ENCODE data around the gene CD164L2. TPM values are rescaled to one million over a fixed set of nuclear protein-coding genes. Genes with fewer than 3 reads are reported as not detected.
"Not testable (repeated sequence)": the region's sequence is repeated elsewhere in the genome, so short reads cannot be mapped to it uniquely, and the experiment has no call there.

Gene CD164L2
- total RNA-seq, 2 experiments from 2014 or later: not detected

GRCh38 chr1:27418326-27419185 is 35.4 kb upstream of the CD164L2 start:
- DNase-seq: peak; percentile 79
- CTCF ChIA-PET: interaction anchor here (0.7 to 8.2 kb wide), 5 partner anchors 11 to 189 kb away, joined by 3 to 61 read pairs (median 4); no protein-coding TSS in a partner anchor
- Mint-ChIP-seq H3K4me1 (peaks cover 51% of the 10 kb centered on the region), H3K9me3 (ENCODE audit: low read depth) (no peaks in the 10 kb centered on the region), H3K4me3 (peak overlapping the region; percentile 15), H3K36me3 (ENCODE audit: low read depth) (peaks cover 44% of the 10 kb centered on the region), H3K27ac (peak overlapping the region; percentile 89), H3K27me3 (no peaks in the 10 kb centered on the region)
- peak; percentile 90 for ATAC-seq
- POLR2A ChIA-PET: interaction anchor here (0.6 kb wide), 2 partner anchors 17 to 23 kb away, joined by 3 to 4 read pairs; no protein-coding TSS in a partner anchor
- intact Hi-C loops (cut with DNase I, micrococcal nuclease): loop anchor here in 1 of 2 experiments (1.0 to 2.0 kb wide), 2 partner anchors 27 to 104 kb away; no protein-coding TSS in a partner anchor

- ChIA-PET CTCF (interaction anchor here (0.9 to 8.2 kb wide), 6 partner anchors 11 to 190 kb away, joined by 4 to 61 read pairs (median 5); no protein-coding TSS in a partner anchor), POLR2A (interaction anchor here (0.6 kb wide), 1 partner anchor 17 kb away, joined by 3 read pairs; no protein-coding TSS in a partner anchor)
- peaks cover 50% of the 10 kb centered on the region for H3K36me3 Mint-ChIP-seq (ENCODE audit: low read depth)
- H3K4me3 Mint-ChIP-seq: no peak overlapping the region
- ATAC-seq (no peak), DNase-seq (no peak)
- peaks cover 47% of the 10 kb centered on the region for H3K4me1 Mint-ChIP-seq
- intact Hi-C loops (cut with DNase I, micrococcal nuclease): loop anchor here (1.0 to 2.0 kb wide), 5 partner anchors 28 to 245 kb away; no protein-coding TSS in a partner anchor
- H3K9me3 Mint-ChIP-seq (ENCODE audit: low read depth): no peaks in the 10 kb centered on the region
- no peaks in the 10 kb centered on the region for H3K27me3 Mint-ChIP-seq
- peak overlapping the region; percentile 89 for H3K27ac Mint-ChIP-seq
These were observed 34.6 kb upstream of the CD164L2 start for GRCh38 chr1:27417713-27418112.

- H3K4me1 Mint-ChIP-seq: peaks cover 40% of the 10 kb centered on the region
- intact Hi-C loops (cut with DNase I, micrococcal nuclease): loop anchor here (1.0 to 2.0 kb wide), 6 partner anchors 72 to 246 kb away; partner anchors contain the start of gene WASF2 (in 1 of the 2)
- H3K4me3 Mint-ChIP-seq: no peak overlapping the region
- no peaks in the 10 kb centered on the region for H3K27me3 Mint-ChIP-seq
- ATAC-seq (peak; percentile 64), DNase-seq (peak; percentile 69)
- ChIA-PET CTCF (interaction anchor here (0.6 to 8.2 kb wide), 26 partner anchors 13 to 248 kb away, joined by 3 to 61 read pairs (median 4); no protein-coding TSS in a partner anchor), POLR2A (interaction anchor here (0.7 to 1.0 kb wide), 2 partner anchors 72 to 109 kb away, joined by 3 to 4 read pairs; no protein-coding TSS in a partner anchor)
- H3K9me3 Mint-ChIP-seq (ENCODE audit: low read depth): no peaks in the 10 kb centered on the region
- peak overlapping the region; percentile 40 for H3K27ac Mint-ChIP-seq
- peaks cover 52% of the 10 kb centered on the region for H3K36me3 Mint-ChIP-seq (ENCODE audit: low read depth)
These were observed 33.4 kb upstream of the CD164L2 start for GRCh38 chr1:27416387-27417111.

GRCh38 chr1:27414091-27414490 is 31.0 kb upstream of the CD164L2 start:
- POLR2A ChIA-PET: no interaction called here
- peaks cover 28% of the 10 kb centered on the region for H3K4me1 Mint-ChIP-seq
- H3K9me3 Mint-ChIP-seq (ENCODE audit: low read depth): no peaks in the 10 kb centered on the region
- no peak for DNase-seq
- ATAC-seq: no peak
- CTCF ChIA-PET: interaction anchor here (0.6 to 8.2 kb wide), 8 partner anchors 15 to 249 kb away, joined by 3 to 61 read pairs (median 6); no protein-coding TSS in a partner anchor
- no peak overlapping the region for H3K27ac Mint-ChIP-seq
- H3K27me3 Mint-ChIP-seq: no peaks in the 10 kb centered on the region
- no peak overlapping the region for H3K4me3 Mint-ChIP-seq
- H3K36me3 Mint-ChIP-seq (ENCODE audit: low read depth): peaks cover 62% of the 10 kb centered on the region
- intact Hi-C loops (cut with DNase I, micrococcal nuclease): no loop called here

GRCh38 chr1:27413004-27413403 is 29.9 kb upstream of the CD164L2 start:
- Mint-ChIP-seq H3K4me3 (no peak overlapping the region), H3K27me3 (no peaks in the 10 kb centered on the region), H3K9me3 (ENCODE audit: low read depth) (no peaks in the 10 kb centered on the region), H3K27ac (no peak overlapping the region), H3K36me3 (ENCODE audit: low read depth) (peaks cover 64% of the 10 kb centered on the region), H3K4me1 (peaks cover 17% of the 10 kb centered on the region)
- ATAC-seq (no peak), DNase-seq (no peak)
- ChIA-PET CTCF (interaction anchor here (0.7 to 3.9 kb wide), 5 partner anchors 11 to 256 kb away, joined by 3 to 16 read pairs (median 4); no protein-coding TSS in a partner anchor), POLR2A (no interaction called here)
- intact Hi-C loops (cut with DNase I, micrococcal nuclease): no loop called here

- H3K4me1 Mint-ChIP-seq: peaks cover 15% of the 10 kb centered on the region
- intact Hi-C loops (cut with DNase I, micrococcal nuclease): no loop called here
- H3K27ac Mint-ChIP-seq: no peak overlapping the region
- no peak overlapping the region for H3K4me3 Mint-ChIP-seq
- ChIA-PET CTCF (interaction anchor here (0.6 to 1.6 kb wide), 5 partner anchors 12 to 533 kb away, joined by 3 to 4 read pairs (median 3); no protein-coding TSS in a partner anchor), POLR2A (no interaction called here)
- H3K36me3 Mint-ChIP-seq (ENCODE audit: low read depth): peaks cover 65% of the 10 kb centered on the region
- H3K9me3 Mint-ChIP-seq (ENCODE audit: low read depth): no peaks in the 10 kb centered on the region
- no peak for DNase-seq
- H3K27me3 Mint-ChIP-seq: no peaks in the 10 kb centered on the region
- no peak for ATAC-seq
These were observed 29.4 kb upstream of the CD164L2 start for GRCh38 chr1:27412502-27412901.

- peaks cover 53% of the 10 kb centered on the region for H3K36me3 Mint-ChIP-seq (ENCODE audit: low read depth)
- no peaks in the 10 kb centered on the region for H3K27me3 Mint-ChIP-seq
- POLR2A ChIA-PET: no interaction called here
- intact Hi-C loops (cut with DNase I, micrococcal nuclease): no loop called here
- no peak for DNase-seq
- no peak for ATAC-seq
- CTCF ChIA-PET: interaction anchor here (0.7 to 1.6 kb wide), 4 partner anchors 13 to 197 kb away, joined by 3 to 6 read pairs (median 4); no protein-coding TSS in a partner anchor
- H3K27ac Mint-ChIP-seq: no peak overlapping the region
- no peak overlapping the region for H3K4me3 Mint-ChIP-seq
- no peaks in the 10 kb centered on the region for H3K9me3 Mint-ChIP-seq (ENCODE audit: low read depth)
- H3K4me1 Mint-ChIP-seq: no peaks in the 10 kb centered on the region
These were observed 27.6 kb upstream of the CD164L2 start for GRCh38 chr1:27410709-27411108.

- no peak for ATAC-seq
- no peaks in the 10 kb centered on the region for H3K9me3 Mint-ChIP-seq (ENCODE audit: low read depth)
- intact Hi-C loops (cut with DNase I, micrococcal nuclease): no loop called here
These were observed 26.5 kb upstream of the CD164L2 start for GRCh38 chr1:27409669-27410068.

GRCh38 chr1:27408151-27408550 is 25.0 kb upstream of the CD164L2 start:
- POLR2A ChIA-PET: no interaction called here
- Mint-ChIP-seq H3K4me1 (peaks cover 11% of the 10 kb centered on the region), H3K4me3 (no peak overlapping the region), H3K27me3 (no peaks in the 10 kb centered on the region), H3K36me3 (ENCODE audit: low read depth) (peaks cover 32% of the 10 kb centered on the region), H3K27ac (no peak overlapping the region), H3K9me3 (ENCODE audit: low read depth) (no peaks in the 10 kb centered on the region)
- ATAC-seq: no peak
- CTCF ChIA-PET: interaction anchor here (0.8 kb wide), 1 partner anchor 204 kb away, joined by 3 read pairs; no protein-coding TSS in a partner anchor
- intact Hi-C loops (cut with DNase I, micrococcal nuclease): no loop called here
- DNase-seq: no peak

More at GRCh38 chr1:27409669-27410068, 26.5 kb upstream of the CD164L2 start:
- ChIA-PET CTCF (no interaction called here), POLR2A (no interaction called here)
- peaks cover 43% of the 10 kb centered on the region for H3K36me3 Mint-ChIP-seq (ENCODE audit: low read depth)
- H3K27me3 Mint-ChIP-seq: no peaks in the 10 kb centered on the region
- no peak overlapping the region for H3K4me3 Mint-ChIP-seq
- no peak for DNase-seq
- no peak overlapping the region for H3K27ac Mint-ChIP-seq
- H3K4me1 Mint-ChIP-seq: no peaks in the 10 kb centered on the region

GRCh38 chr1:27406791-27407190 is 23.7 kb upstream of the CD164L2 start:
- H3K4me3 Mint-ChIP-seq; H3K9me3 Mint-ChIP-seq (ENCODE audit: low read depth); CTCF ChIA-PET; H3K27me3 Mint-ChIP-seq; H3K27ac Mint-ChIP-seq; DNase-seq; intact Hi-C loops (cut with DNase I, micrococcal nuclease); ATAC-seq; POLR2A ChIA-PET: not testable (repeated sequence)
- Mint-ChIP-seq H3K4me1 (peaks cover 15% of the 10 kb centered on the region), H3K36me3 (ENCODE audit: low read depth) (peaks cover 23% of the 10 kb centered on the region)

GRCh38 chr1:27406362-27406680 is 23.2 kb upstream of the CD164L2 start:
- Mint-ChIP-seq H3K27me3 (no peaks in the 10 kb centered on the region), H3K4me3 (no peak overlapping the region), H3K36me3 (ENCODE audit: low read depth) (peaks cover 22% of the 10 kb centered on the region), H3K27ac (peak overlapping the region; percentile 47), H3K4me1 (peaks cover 15% of the 10 kb centered on the region), H3K9me3 (ENCODE audit: low read depth) (no peaks in the 10 kb centered on the region)
- no peak for ATAC-seq
- intact Hi-C loops (cut with DNase I, micrococcal nuclease): no loop called here
- DNase-seq: no peak
- ChIA-PET CTCF (interaction anchor here (0.6 kb wide), 1 partner anchor 74 kb away, joined by 3 read pairs; no protein-coding TSS in a partner anchor), POLR2A (no interaction called here)
